Endothelial cell of umbilical vein (primary cell): Measurements from ENCODE around the gene PGAM1.

Source experiments
- EZH2 ChIP-seq: IDR thresholded peaks from 2 replicates; pipeline ENCODE4 v1.6.1; 2012; ENCODE audit warnings: borderline replicate concordance, low read depth, mild to moderate bottlenecking, moderate library complexity, low read length, inconsistent platforms; ENCODE audit not compliant: severe bottlenecking
- JUN ChIP-seq: IDR thresholded peaks from 2 replicates; pipeline ENCODE4 v1.6.1; 2011; ENCODE audit warnings: borderline replicate concordance, low read depth; ENCODE audit not compliant: insufficient read length, insufficient read depth
- MYC ChIP-seq: IDR thresholded peaks from one replicate; pipeline ENCODE4 v1.6.1; 2011; ENCODE audit warnings: mild to moderate bottlenecking, low read depth, low read length
- POLR2A ChIP-seq: IDR thresholded peaks from 2 replicates; pipeline ENCODE4 v1.6.1; 2012; ENCODE audit warnings: low read depth, mild to moderate bottlenecking, control low read depth, low read length
- TF ChIP-seq, protein P1 (sequence below), 2 donors: IDR thresholded peaks; 1 replicate in 1 of 2; 2 replicates in 1 of 2; pipeline ENCODE4 v1.5.1; 2011; ENCODE audit warnings: low read length in 2 of 2, mild to moderate bottlenecking in 2 of 2, moderate library complexity in 2 of 2, control low read depth in 1 of 2, inconsistent platforms in 1 of 2, low read depth in 1 of 2; ENCODE audit not compliant: insufficient read depth in 1 of 2; ENCODE audit errors: extremely low read depth in 1 of 2

DNA sequence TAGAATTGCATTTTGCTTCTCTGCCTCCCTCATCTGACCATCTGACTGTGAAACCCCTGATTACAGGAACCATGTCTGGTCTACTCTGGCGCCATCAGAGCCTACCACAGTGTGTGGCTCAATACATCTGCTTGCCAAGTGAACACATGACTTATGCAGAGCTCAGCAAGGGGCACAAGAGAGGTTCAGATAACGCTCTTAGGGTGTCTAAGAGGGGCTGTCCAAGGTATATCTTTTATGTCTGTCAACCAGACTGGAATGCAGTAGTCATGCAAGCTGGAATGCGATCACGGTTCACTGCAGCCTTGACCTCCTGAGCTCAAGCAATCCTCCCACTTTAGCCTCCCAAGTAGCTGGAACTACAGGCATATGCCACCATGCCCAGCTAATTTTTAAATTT is 14.6 kb upstream of the PGAM1 start:
- TF ChIP-seq JUN: no peak
- TF ChIP-seq, protein P1, sequence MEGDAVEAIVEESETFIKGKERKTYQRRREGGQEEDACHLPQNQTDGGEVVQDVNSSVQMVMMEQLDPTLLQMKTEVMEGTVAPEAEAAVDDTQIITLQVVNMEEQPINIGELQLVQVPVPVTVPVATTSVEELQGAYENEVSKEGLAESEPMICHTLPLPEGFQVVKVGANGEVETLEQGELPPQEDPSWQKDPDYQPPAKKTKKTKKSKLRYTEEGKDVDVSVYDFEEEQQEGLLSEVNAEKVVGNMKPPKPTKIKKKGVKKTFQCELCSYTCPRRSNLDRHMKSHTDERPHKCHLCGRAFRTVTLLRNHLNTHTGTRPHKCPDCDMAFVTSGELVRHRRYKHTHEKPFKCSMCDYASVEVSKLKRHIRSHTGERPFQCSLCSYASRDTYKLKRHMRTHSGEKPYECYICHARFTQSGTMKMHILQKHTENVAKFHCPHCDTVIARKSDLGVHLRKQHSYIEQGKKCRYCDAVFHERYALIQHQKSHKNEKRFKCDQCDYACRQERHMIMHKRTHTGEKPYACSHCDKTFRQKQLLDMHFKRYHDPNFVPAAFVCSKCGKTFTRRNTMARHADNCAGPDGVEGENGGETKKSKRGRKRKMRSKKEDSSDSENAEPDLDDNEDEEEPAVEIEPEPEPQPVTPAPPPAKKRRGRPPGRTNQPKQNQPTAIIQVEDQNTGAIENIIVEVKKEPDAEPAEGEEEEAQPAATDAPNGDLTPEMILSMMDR (IDR thresholded peaks at IDR 0.05; ENCODE audit: extremely low read depth in 1 of 2, insufficient read depth in 1 of 2, low read depth in 1 of 2, low read length in 2 of 2): no peak
- no peak for TF ChIP-seq POLR2A
- no peak for TF ChIP-seq EZH2
- no peak for TF ChIP-seq MYC
